ENCODE measurements around the gene ANKRD29.

Gene ANKRD29

DNA sequence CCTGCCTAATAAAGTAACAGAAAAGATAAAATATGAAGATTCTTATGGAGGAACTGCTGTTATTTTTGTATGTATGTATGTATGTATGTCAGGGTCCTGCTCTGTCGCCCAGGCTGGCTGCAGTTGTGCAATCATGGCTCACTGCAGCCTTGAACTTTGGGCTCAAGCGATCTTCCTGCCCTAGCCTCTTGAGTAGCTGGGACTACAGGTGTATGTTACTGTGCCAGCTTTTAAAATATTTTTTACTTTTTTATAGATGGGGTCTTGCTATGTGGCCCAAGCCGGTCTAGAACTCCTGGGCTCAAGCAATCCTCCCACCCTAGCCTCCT is 26.7 kb downstream of the ANKRD29 start:
- TF ChIP-seq, protein P1, sequence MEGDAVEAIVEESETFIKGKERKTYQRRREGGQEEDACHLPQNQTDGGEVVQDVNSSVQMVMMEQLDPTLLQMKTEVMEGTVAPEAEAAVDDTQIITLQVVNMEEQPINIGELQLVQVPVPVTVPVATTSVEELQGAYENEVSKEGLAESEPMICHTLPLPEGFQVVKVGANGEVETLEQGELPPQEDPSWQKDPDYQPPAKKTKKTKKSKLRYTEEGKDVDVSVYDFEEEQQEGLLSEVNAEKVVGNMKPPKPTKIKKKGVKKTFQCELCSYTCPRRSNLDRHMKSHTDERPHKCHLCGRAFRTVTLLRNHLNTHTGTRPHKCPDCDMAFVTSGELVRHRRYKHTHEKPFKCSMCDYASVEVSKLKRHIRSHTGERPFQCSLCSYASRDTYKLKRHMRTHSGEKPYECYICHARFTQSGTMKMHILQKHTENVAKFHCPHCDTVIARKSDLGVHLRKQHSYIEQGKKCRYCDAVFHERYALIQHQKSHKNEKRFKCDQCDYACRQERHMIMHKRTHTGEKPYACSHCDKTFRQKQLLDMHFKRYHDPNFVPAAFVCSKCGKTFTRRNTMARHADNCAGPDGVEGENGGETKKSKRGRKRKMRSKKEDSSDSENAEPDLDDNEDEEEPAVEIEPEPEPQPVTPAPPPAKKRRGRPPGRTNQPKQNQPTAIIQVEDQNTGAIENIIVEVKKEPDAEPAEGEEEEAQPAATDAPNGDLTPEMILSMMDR (IDR thresholded peaks at IDR 0.05; ENCODE audit: insufficient read depth, low read depth, low read length, missing control alignments): no peak
- H3K4me3 ChIP-seq (ENCODE audit: low read length): no peak overlapping the region
- DNase-seq (ENCODE audit: low read depth): no peak

DNA sequence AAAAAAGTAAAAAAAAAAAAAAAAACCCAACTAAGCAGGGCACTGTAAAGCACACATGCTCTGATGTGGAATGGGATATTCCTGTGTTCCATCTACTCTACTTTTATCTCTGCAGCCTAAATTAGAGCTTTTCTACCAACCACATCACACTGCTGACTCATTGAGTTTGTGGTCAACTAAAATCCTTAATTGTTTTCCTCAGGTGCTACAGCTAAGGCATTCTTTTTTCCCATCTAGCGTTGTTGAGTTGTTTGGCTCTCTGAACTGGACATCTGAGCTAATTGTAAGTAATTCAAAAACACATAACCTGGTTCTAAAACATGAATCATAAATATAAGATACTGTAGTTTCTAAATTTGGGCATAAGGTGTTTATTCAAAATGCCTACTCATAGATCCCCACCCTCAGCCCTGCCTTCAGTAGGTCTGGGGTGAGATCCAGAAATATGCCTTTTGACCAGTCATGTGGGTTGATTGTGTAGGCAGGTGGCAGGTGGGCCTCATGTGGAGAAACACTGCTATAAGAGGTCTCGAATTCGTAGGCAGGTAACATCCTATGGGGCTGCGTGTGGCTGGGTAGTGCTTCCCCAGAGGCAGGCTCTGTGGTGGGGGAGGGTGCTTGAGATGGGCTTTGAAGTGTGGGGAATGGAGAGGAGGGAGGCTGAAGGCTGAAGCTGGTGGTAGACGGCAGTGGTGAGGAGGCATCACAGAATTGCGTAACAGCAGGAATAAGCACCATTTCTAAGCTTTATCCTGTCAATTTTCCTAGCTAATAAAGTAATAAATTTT is 27.2 kb downstream of the ANKRD29 start:
- TF ChIP-seq, protein P1 (IDR thresholded peaks at IDR 0.05; ENCODE audit: insufficient read depth, low read depth, low read length, missing control alignments): no peak
- no peak overlapping the region for H3K4me3 ChIP-seq (ENCODE audit: low read length)
- peak; percentile 55 for DNase-seq (ENCODE audit: low read depth)

DNA sequence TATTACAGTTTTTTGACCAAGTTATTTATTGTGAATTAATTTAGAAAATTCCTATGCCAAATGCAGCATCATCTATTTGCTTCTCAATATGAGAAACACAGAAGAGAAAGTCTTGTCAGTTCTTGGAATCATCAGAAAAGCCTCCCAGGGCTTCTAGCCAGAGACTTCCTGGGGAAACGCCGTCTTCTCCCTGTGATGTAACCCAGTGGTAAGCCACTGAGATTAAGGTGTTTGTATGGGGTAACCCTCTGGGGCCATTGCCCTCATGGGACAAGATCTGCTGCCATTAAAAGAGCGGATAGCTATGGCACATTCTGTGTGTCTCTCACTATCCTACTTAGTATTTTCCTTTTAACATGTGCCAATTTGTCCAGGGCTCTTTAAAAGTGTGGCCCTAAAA is 28.0 kb downstream of the ANKRD29 start:
- no peak for DNase-seq (ENCODE audit: low read depth)
- TF ChIP-seq, protein P1 (IDR thresholded peaks at IDR 0.05; ENCODE audit: insufficient read depth, low read depth, low read length, missing control alignments): no peak

DNA sequence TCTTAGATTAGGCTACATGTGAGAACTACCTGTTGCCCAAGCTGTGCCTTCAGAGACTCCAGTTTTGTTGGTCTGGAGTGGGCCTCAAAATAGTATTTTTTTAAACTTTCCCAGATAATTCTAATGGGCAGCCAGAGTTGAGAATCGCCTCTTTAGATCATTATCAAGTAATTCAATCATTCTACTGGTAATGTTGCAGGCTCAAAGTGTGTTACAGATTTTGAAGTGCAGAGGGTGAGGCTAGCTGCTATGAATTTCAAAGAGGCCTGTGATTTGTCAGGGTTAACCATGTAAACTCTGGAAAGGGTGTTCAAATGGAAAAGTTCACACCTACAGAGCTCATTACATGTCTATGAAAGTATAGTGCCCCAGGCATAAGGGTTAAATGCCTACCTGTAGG is 30.1 kb downstream of the ANKRD29 start:
- DNase-seq (ENCODE audit: low read depth): no peak
- no peak overlapping the region for H3K4me3 ChIP-seq (ENCODE audit: low read length)
- TF ChIP-seq, protein P1 (IDR thresholded peaks at IDR 0.05; ENCODE audit: insufficient read depth, low read depth, low read length, missing control alignments): no peak

More for the DNA sequence above, 28.0 kb downstream of the ANKRD29 start:
- no peak overlapping the region for H3K4me3 ChIP-seq (ENCODE audit: low read length)

DNA sequence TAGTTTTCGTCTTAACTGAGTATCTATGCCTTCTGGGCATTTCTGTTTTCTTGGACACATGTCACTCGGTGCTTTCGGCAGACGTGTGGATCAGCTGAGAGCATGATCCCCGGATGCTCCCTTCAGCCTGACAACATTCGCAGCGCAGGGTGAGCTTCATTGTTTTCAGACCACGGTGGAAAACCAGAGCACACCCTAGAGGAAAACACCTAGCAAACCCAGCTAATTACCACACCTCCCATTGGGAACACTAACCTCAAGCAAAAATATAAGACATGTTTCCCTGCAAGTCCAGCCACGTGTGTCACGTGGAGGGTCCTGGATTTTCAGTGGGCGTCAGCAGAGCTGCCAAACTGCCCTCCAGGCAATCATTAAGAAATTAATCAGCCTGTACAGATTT is 31.0 kb downstream of the ANKRD29 start:
- H3K4me3 ChIP-seq (ENCODE audit: low read length): no peak overlapping the region
- DNase-seq (ENCODE audit: low read depth): peak; percentile 85
- TF ChIP-seq, protein P1 (IDR thresholded peaks at IDR 0.05; ENCODE audit: insufficient read depth, low read depth, low read length, missing control alignments): peak; percentile 30

DNA sequence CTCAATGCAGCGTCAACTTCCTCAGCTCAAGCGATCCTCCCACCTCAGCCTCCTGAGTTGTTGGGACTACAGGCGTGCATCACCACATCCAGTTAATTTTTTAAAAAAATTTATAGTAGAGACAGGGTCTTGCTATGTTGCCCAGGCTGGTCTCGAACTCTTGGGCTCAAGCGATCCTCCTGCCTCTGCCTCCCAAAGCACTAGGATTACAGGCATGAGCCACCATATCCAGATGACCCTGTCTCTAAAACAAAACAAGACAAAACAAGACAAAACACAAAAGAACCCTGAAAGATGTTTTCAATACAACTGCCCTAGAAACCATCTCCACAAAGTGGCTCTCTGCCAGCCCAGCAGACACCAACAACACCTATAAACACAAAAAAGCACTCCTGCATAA is 31.4 kb downstream of the ANKRD29 start:
- DNase-seq (ENCODE audit: low read depth): no peak
- TF ChIP-seq, protein P1 (IDR thresholded peaks at IDR 0.05; ENCODE audit: insufficient read depth, low read depth, low read length, missing control alignments): no peak
- H3K4me3 ChIP-seq (ENCODE audit: low read length): no peak overlapping the region

DNA sequence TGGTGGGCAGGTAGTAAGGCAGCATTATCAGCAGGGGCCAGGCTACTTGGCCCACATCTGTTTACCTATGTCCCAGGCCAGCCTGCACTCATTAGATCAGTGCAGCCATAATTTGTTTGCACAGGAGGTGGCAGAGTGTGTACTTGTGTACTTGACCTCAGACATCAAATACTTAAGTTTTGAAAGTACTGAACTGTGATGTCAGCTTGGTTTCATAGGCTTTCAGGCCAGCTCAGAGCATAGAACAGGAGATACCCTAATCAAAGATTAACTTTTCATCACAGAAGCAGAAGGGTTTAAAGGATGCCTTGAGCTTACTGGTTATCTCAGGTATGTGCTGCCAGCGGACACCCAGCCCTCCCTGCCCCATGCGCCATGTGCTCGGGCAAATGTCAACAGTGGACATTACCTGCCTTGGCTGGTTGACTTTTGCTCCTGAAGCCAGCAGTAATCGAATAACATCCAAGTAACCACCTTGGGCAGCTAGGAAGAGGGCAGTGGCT is 33.2 kb downstream of the ANKRD29 start:
- H3K4me3 ChIP-seq (ENCODE audit: low read length): no peak overlapping the region
- DNase-seq (ENCODE audit: low read depth): no peak
- TF ChIP-seq, protein P1 (IDR thresholded peaks at IDR 0.05; ENCODE audit: insufficient read depth, low read depth, low read length, missing control alignments): no peak

Measured in epithelial cell of esophagus (primary cell).